Adrenal gland (tissue), 12 donors: Measurements from ENCODE around the gene PACSIN2. TPM values are rescaled to one million over a fixed set of nuclear protein-coding genes. Genes with fewer than 3 reads are reported as not detected.
"Not testable (repeated sequence)": the region's sequence is repeated elsewhere in the genome, so short reads cannot be mapped to it uniquely, and the experiment has no call there.

Source experiments
- DNase-seq, 7 donors: peaks; one replicate each; pipeline ENCODE4 v3.0.0-alpha.2; 2019 to 2020
- H3K27ac ChIP-seq, 5 donors: fragments of 200-600 bp; sonication (generic) in 4 of 5; 1 replicate in 3 of 5; 2 replicates in 2 of 5; pipeline versions ENCODE4 v1.5.1 to v1.8.0; 2016 to 2020; ENCODE audit warnings: mild to moderate bottlenecking in 1 of 5
- H3K27me3 ChIP-seq: fragments of 200-600 bp; 2 replicates; pipeline ENCODE4 v1.8.0; 2021
- H3K36me3 ChIP-seq, 2 donors: fragments of 200-600 bp; replicated peaks in 1 of 2; 1 replicate in 1 of 2; 2 replicates in 1 of 2; pipeline versions ENCODE4 v1.5.1 to v1.8.0; 2018 to 2022
- H3K4me1 ChIP-seq, 2 donors: fragments of 200-600 bp; replicated peaks in 1 of 2; 1 replicate in 1 of 2; 2 replicates in 1 of 2; pipeline versions ENCODE4 v1.5.1 to v1.8.0; 2018 to 2021
- H3K4me3 ChIP-seq, 4 donors: fragments of 200-600 bp; sonication (generic) in 3 of 4; one replicate each; pipeline ENCODE4 v1.5.1; 2016 to 2018
- H3K9me3 ChIP-seq, 3 donors: fragments of 200-600 bp; sonication (generic) in 1 of 3; replicated peaks in 1 of 3; 1 replicate in 2 of 3; 2 replicates in 1 of 3; pipeline versions ENCODE4 v1.5.1 to v1.8.0; 2016 to 2021
- CTCF ChIP-seq, 6 experiments: fragments of 450-650 bp in 4 of 6; fragments of 200-600 bp in 2 of 6; sonication (generic) in 1 of 6; IDR thresholded peaks; 1 replicate in 5 of 6; 2 replicates in 1 of 6; pipeline versions ENCODE4 v1.5.1 to v1.8.0; 2016 to 2021; ENCODE audit warnings: antibody characterized with exemption in 6 of 6, mild to moderate bottlenecking in 2 of 6, moderate library complexity in 1 of 6
- POLR2A ChIP-seq, 2 donors: fragments of 450-650 bp; IDR thresholded peaks; one replicate each; pipeline ENCODE4 v1.6.1; 2017; ENCODE audit warnings: antibody characterized with exemption in 2 of 2, mild to moderate bottlenecking in 2 of 2, moderate library complexity in 1 of 2
- WGBS, 4 donors: extraction: QIAGEN DNeasy Blood & Tissue Kit in 2 of 4; methylation state at CpG; one replicate each; pipeline versions ENCODE4 v1.1.5 to v1.1.7; 2013 to 2017; 5-methylcytosine and 5-hydroxymethylcytosine counted together
- intact Hi-C, 2 donors: fragments of 100-400 bp; cut with DNase I; formaldehyde crosslinking; loops; one replicate each; pipeline versions ENCODE4 v1.14.1 to v1.15.0; 2022 to 2023
- polyA plus RNA-seq, 3 donors: library from polyadenylated mRNA; stranded (reverse); fragments of 200-250 nt in 2 of 3; fragments of 350-450 nt in 1 of 3; fragmentation: Illumina TruSeq in 1 of 3; extraction: RNeasy Lipid Tissue Mini Kit (QIAGEN cat#74804) in 1 of 3; gene quantifications; one replicate each; pipeline ENCODE4 v1.2.3, GENCODE V29; 2013 to 2014
- total RNA-seq, 9 donors: library from RNA; depleted of rRNA in 4 of 9; stranded (reverse); fragments of >200 nt in 4 of 9; fragments of 120-200 nt in 1 of 9; fragmentation: NEBNext Ultra II Directional in 1 of 9; extraction: Animal tissue kit (Norgen Biotek cat#: 25700) in 1 of 9; gene quantifications; one replicate each; pipeline versions ENCODE4 v1.1.0 to v1.2.4, GENCODE V29; 2013 to 2023
- donor health status: healthy with polysubstance abuse.
- donor health status: Bipolar disorder and iron deficiency.
- donor health status: DM: yes; HTN: yes; CAD: no.
- donor health status: DM: no; HTN: no; CAD: no.
- donor health status: DM: no; HTN: no; CAD: no.
- donor health status: DM: yes; HTN: yes; CAD: no.

PACSIN2 gene
- total and polyA plus RNA-seq, 12 donors: 29.8 to 186 (median 115) TPM

DNA sequence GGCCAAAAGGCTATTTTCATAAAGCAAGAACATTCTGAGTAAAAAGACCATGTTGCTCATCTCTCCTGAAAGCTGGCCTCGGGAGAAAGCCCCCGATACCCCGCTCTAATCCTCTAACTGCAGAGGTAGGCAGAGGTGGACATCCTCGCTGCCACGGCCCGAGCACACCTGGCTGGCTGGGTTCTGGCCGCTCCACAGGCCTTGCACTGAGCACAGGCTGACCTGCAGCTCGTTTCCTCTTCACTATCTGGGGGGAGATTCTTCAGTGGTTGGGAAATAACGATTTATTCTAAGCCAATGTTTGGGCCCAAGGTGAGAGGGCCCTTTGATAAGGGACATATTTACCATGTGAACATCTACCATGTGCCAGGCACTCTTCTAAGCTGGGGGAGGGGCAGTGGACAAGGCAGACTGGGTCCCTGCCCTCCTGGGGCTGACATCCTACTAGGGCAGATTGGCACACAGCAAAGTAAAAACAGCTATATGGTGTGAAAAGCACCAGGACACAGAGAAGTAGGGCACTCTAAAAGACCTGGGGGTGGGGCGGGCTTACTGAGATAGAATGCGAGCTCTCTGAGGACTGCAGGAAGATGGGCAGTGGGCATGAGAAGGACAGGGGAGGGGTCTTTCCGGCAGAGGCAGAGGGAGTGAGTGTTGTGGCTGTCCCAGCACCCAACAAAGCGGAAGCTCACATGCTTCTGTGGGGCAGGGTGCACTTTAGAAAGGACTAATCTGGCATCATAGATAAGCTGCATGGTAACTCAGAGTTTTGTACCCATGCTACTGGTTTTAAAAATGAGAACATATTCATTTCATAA is 92.4 kb downstream of the PACSIN2 start:
- H3K36me3 ChIP-seq: no peaks in the 10 kb centered on the region
- peak in 1 of 7 donors; percentile 20 for DNase-seq
- 65 to 74% (median 67%) methylated on average over 13 of the region's 13 CpGs for WGBS, 4 donors
- H3K4me1 ChIP-seq: peaks cover 24 to 67% of the 10 kb centered on the region in 2 donors
- TF ChIP-seq CTCF (IDR thresholded peaks at IDR 0.05) (no peak), POLR2A (IDR thresholded peaks at IDR 0.05) (no peak)
- H3K27ac ChIP-seq: peak overlapping the region in 4 of 5 donors; percentile 11 to 57 (median 42)
- H3K27me3 ChIP-seq: no peaks in the 10 kb centered on the region
- intact Hi-C loops: no loop called here
- no peak overlapping the region for H3K4me3 ChIP-seq
- H3K9me3 ChIP-seq: no peaks in the 10 kb centered on the region

DNA sequence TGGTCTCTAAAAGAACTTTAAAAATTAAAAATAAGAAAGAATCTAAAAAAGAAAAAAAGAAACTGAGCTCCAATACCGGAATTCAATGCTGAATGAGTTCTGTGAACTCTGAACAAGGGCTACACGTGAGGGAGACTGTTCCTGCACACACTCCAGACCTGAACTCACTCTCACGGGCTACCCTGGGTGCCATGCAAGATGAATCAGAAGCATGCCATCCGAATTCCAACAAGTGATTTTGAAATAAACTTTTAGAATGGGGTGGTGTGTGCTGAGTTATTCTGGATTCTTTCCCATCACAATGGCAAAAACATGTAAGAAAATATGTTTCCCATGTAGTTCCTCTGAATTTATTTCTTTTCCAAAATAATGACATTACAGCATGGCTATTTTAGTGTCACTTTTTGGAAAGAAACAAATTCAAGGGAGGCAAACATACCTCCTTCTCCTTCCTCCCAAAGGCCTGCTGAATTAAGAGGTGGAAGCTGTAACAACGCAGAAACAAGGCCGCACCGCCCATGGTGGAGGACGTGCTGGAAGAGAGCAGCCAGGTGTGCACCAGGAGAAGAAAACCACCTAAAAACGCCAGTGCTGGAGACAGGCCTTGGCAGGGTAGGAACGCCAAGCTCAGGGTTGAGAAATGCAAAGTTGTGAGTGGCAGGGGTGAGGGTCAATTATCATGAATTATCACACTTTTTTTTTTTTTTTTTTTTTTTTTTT is 94.7 kb downstream of the PACSIN2 start:
- TF ChIP-seq CTCF (IDR thresholded peaks at IDR 0.05) (no peak), POLR2A (IDR thresholded peaks at IDR 0.05) (no peak)
- 69 to 73% (median 72%) methylated on average over 10 of the region's 10 CpGs for WGBS, 4 donors
- intact Hi-C loops: no loop called here
- peak in 2 of 7 donors; percentile 52 to 56 for DNase-seq
- Histone ChIP-seq H3K9me3 (no peaks in the 10 kb centered on the region), H3K4me1 (peaks cover 20 to 46% of the 10 kb centered on the region in 2 donors), H3K27ac (peak overlapping the region in 2 of 5 donors; percentile 3 to 60), H3K36me3 (no peaks in the 10 kb centered on the region), H3K4me3 (no peak overlapping the region), H3K27me3 (no peaks in the 10 kb centered on the region)

DNA sequence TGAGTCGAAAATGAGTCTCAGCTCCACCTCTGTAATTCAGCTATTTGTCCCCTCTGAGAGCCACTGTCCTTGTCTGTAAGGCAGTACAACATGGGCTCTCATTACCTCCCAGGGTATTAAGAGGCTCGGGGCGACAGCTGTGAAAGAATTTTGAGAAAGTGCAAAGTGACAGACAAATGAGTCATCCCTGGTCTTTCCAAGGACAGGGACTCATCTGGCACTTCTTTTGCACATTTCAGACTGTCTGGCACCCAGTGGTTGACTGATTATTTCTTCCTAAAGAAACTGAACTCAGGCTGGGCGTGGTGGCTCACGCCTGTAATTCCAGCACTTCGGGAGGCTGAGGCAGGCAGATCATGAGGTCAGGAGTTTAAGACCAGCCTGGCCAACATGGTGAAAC is 95.8 kb downstream of the PACSIN2 start:
- no peaks in the 10 kb centered on the region for H3K9me3 ChIP-seq
- DNase-seq: peak in 6 of 7 donors; percentile 47 to 74 (median 62)
- intact Hi-C loops: no loop called here
- H3K27me3 ChIP-seq: no peaks in the 10 kb centered on the region
- peak overlapping the region in 2 of 5 donors; percentile 26 to 41 for H3K27ac ChIP-seq
- 30 to 40% (median 34%) methylated on average over 6 of the region's 6 CpGs for WGBS, 4 donors
- no peak overlapping the region for H3K4me3 ChIP-seq
- TF ChIP-seq CTCF (IDR thresholded peaks at IDR 0.05): no peak
- no peak for TF ChIP-seq POLR2A (IDR thresholded peaks at IDR 0.05)
- peaks cover 20 to 46% of the 10 kb centered on the region in 2 donors for H3K4me1 ChIP-seq
- H3K36me3 ChIP-seq: no peaks in the 10 kb centered on the region

DNA sequence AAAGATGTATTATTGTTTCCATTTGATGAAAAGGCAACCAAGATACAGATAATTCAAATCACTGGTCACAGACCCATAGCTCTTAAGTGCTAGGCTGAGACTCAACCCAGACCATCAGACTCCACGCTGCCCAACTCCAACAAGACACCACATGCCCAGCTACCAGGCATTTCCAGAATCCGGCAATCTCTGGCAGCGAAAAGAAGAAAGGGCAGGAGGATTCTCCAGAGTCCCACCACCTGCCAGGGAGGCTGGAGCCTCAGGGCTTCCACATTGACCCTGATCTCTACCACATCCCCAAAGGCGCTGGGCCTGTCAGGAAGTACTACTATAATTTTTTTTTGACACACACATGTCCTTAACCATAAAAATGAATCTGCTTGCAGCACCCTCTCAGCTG is 96.4 kb downstream of the PACSIN2 start:
- H3K27ac ChIP-seq: no peak overlapping the region
- no peak overlapping the region for H3K4me3 ChIP-seq
- intact Hi-C loops: no loop called here
- DNase-seq: peak in 1 of 7 donors; percentile 13
- no peaks in the 10 kb centered on the region for H3K27me3 ChIP-seq
- no peaks in the 10 kb centered on the region for H3K36me3 ChIP-seq
- WGBS, 4 donors: 86 to 94% (median 87%) methylated on average over 4 of the region's 4 CpGs
- TF ChIP-seq CTCF (IDR thresholded peaks at IDR 0.05) (no peak), POLR2A (IDR thresholded peaks at IDR 0.05) (no peak)
- no peaks in the 10 kb centered on the region for H3K9me3 ChIP-seq
- H3K4me1 ChIP-seq: peaks cover 20 to 46% of the 10 kb centered on the region in 2 donors

- H3K4me1 ChIP-seq: peaks cover 15 to 42% of the 10 kb centered on the region in 2 donors
- 94 to 97% (median 96%) methylated on average over 6 of the region's 6 CpGs for WGBS, 4 donors
- DNase-seq: not testable (repeated sequence)
These were observed 97.6 kb downstream of the PACSIN2 start for GRCh38 chr22:42917358-42917757.

More at GRCh38 chr22:42917358-42917757, 97.6 kb downstream of the PACSIN2 start:
- intact Hi-C loops, H3K4me3 ChIP-seq, H3K27me3 ChIP-seq, H3K9me3 ChIP-seq, H3K27ac ChIP-seq, H3K36me3 ChIP-seq: not testable (repeated sequence)
